ENCODE measurements around the gene DMC1.

The DMC1 gene

GRCh38 chr22:38612217-38613006 is 42.4 kb upstream of the DMC1 start:
- no peak overlapping the region for H3K4me3 ChIP-seq (ENCODE audit: low read depth, low read length)
- TF ChIP-seq CTCF (conservative IDR thresholded peaks at IDR 0.05; ENCODE audit: low read depth, low read length): no peak
- no peak for DNase-seq (ENCODE audit: low read depth)

GRCh38 chr22:38611559-38611958 is 41.6 kb upstream of the DMC1 start:
- H3K4me3 ChIP-seq (ENCODE audit: low read depth, low read length): no peak overlapping the region
- TF ChIP-seq CTCF (conservative IDR thresholded peaks at IDR 0.05; ENCODE audit: low read depth, low read length): no peak
- DNase-seq (ENCODE audit: low read depth): no peak

- no peak for DNase-seq (ENCODE audit: low read depth)
- H3K4me3 ChIP-seq (ENCODE audit: low read depth, low read length): no peak overlapping the region
- no peak for TF ChIP-seq CTCF (conservative IDR thresholded peaks at IDR 0.05; ENCODE audit: low read depth, low read length)
These were observed 40.3 kb upstream of the DMC1 start for GRCh38 chr22:38610234-38610633.

GRCh38 chr22:38608992-38609750 is 39.2 kb upstream of the DMC1 start:
- no peak overlapping the region for H3K4me3 ChIP-seq (ENCODE audit: low read depth, low read length)
- TF ChIP-seq CTCF (conservative IDR thresholded peaks at IDR 0.05; ENCODE audit: low read depth, low read length): no peak
- no peak for DNase-seq (ENCODE audit: low read depth)

GRCh38 chr22:38607680-38608079 is 37.7 kb upstream of the DMC1 start:
- no peak for TF ChIP-seq CTCF (conservative IDR thresholded peaks at IDR 0.05; ENCODE audit: low read depth, low read length)
- H3K4me3 ChIP-seq (ENCODE audit: low read depth, low read length): no peak overlapping the region
- no peak for DNase-seq (ENCODE audit: low read depth)

GRCh38 chr22:38602166-38602565 is 32.2 kb upstream of the DMC1 start:
- no peak overlapping the region for H3K4me3 ChIP-seq (ENCODE audit: low read depth, low read length)
- no peak for TF ChIP-seq CTCF (conservative IDR thresholded peaks at IDR 0.05; ENCODE audit: low read depth, low read length)
- DNase-seq (ENCODE audit: low read depth): no peak
